NB4 (cell line): ENCODE measurements around the gene U2SURP.

Experiments used
- MYC ChIP-seq: IDR thresholded peaks from 2 replicates; pipeline ENCODE4 v1.6.1; 2011; ENCODE audit warnings: low read depth, low read length
- TF ChIP-seq, protein P1 (sequence below): IDR thresholded peaks from one replicate; pipeline ENCODE4 v1.5.1; 2012; ENCODE audit warnings: low read depth, low read length

DNA sequence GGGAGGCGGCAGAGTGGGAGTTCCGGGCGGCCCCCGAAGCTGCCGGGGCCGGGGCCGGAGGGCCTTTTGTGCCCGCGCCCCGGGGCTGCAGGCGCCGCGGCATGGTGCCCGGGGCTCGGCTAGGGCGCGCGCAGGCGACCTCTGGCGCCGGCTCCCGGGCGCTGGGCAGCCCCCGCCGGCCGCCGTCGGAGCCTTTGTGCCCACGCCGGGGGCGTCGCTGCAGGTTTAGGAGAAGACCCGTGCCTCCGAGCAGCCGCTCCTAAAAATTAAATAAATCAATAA, 38.2 kb upstream of the U2SURP start:
- TF ChIP-seq, protein P1, sequence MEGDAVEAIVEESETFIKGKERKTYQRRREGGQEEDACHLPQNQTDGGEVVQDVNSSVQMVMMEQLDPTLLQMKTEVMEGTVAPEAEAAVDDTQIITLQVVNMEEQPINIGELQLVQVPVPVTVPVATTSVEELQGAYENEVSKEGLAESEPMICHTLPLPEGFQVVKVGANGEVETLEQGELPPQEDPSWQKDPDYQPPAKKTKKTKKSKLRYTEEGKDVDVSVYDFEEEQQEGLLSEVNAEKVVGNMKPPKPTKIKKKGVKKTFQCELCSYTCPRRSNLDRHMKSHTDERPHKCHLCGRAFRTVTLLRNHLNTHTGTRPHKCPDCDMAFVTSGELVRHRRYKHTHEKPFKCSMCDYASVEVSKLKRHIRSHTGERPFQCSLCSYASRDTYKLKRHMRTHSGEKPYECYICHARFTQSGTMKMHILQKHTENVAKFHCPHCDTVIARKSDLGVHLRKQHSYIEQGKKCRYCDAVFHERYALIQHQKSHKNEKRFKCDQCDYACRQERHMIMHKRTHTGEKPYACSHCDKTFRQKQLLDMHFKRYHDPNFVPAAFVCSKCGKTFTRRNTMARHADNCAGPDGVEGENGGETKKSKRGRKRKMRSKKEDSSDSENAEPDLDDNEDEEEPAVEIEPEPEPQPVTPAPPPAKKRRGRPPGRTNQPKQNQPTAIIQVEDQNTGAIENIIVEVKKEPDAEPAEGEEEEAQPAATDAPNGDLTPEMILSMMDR: no peak
- TF ChIP-seq MYC: no peak
